K562 (cell line): ENCODE measurements around the gene NAV2. TPM values are rescaled to one million over a fixed set of nuclear protein-coding genes. Genes with fewer than 3 reads are reported as not detected.

Experiments used
- ATAC-seq: fragments of 200-7000 bp; cut with Tn5 transposase; 3 replicates; pipeline ENCODE4 v1.9.1; 2020; ENCODE audit warnings: moderate library complexity
- BruUV-seq: library from RNA; stranded (reverse); fragments of 400-500 nt; replicated peaks from 2 replicates; lab custom pipeline; 2021; lab: Mats Ljungman, UMichigan
- CTCF ChIA-PET: fragments of 300-600 bp; formaldehyde crosslinking; extraction: SDS; loops from one replicate; lab custom pipeline; 2021; ENCODE audit warnings: low intra/inter-chr PET ratio; lab: Yijun Ruan, JAX
- POLR2A ChIA-PET: fragments of 300-600, 350-650 bp; sonication (Branson Sonifier 250); formaldehyde crosslinking; extraction: SDS; loops from one replicate; lab custom pipeline; 2021; ENCODE audit warnings: antibody characterized with exemption, inconsistent platforms; lab: Yijun Ruan, JAX
- DNase-seq, 4 experiments: peaks; one replicate each; pipeline versions ENCODE4 v3.0.0 to v3.0.0-alpha.2; 2011 to 2018; ENCODE audit warnings: low spot score in 3 of 4, mixed read lengths in 3 of 4; ENCODE audit errors: extremely low read depth in 1 of 4
- FAIRE-seq: peaks from 2 replicates; lab custom pipeline; 2011; peaks lifted over from hg19 to GRCh38; lab: Jason Lieb, UNC
- H2AFZ ChIP-seq: 2 replicates; pipeline ENCODE4 v1.6.0; 2011; ENCODE audit warnings: low read depth, low read length, control low read depth, inconsistent platforms
- H3K27ac ChIP-seq: fragments of 200-600 bp; 3 replicates; pipeline ENCODE4 v1.8.0; 2011; ENCODE audit warnings: low read depth, mild to moderate bottlenecking, control low read depth, inconsistent platforms, low read length, moderate library complexity, mixed read lengths; ENCODE audit errors: extremely low read depth
- H3K27me3 ChIP-seq, 2 experiments: fragments of 300-600 bp in 1 of 2; 2 replicates in 1 of 2; 3 replicates in 1 of 2; pipeline versions ENCODE4 v1.6.0 to v1.8.0; 2011; ENCODE audit warnings: inconsistent platforms in 2 of 2, low read length in 2 of 2, mild to moderate bottlenecking in 1 of 2, mixed read lengths in 1 of 2, moderate library complexity in 1 of 2; ENCODE audit not compliant: control insufficient read depth in 2 of 2, insufficient read depth in 2 of 2
- H3K36me3 ChIP-seq: fragments of 300-600 bp; 3 replicates; pipeline ENCODE4 v1.8.0; 2011; ENCODE audit warnings: mild to moderate bottlenecking, low read length, inconsistent platforms; ENCODE audit not compliant: control insufficient read depth, insufficient read depth
- H3K4me1 ChIP-seq, 2 experiments: fragments of 200-600 bp in 1 of 2; replicated peaks in 1 of 2; 2 replicates in 1 of 2; 3 replicates in 1 of 2; pipeline versions ENCODE4 v1.5.1 to v1.8.0; 2011; ENCODE audit warnings: inconsistent platforms in 2 of 2, low read length in 2 of 2, mild to moderate bottlenecking in 1 of 2, mixed read lengths in 1 of 2, moderate library complexity in 1 of 2; ENCODE audit not compliant: control insufficient read depth in 2 of 2, insufficient read depth in 2 of 2
- H3K4me2 ChIP-seq: 2 replicates; pipeline ENCODE4 v1.6.1; 2011; ENCODE audit warnings: low read length, control low read depth, inconsistent platforms, mixed read lengths; ENCODE audit not compliant: insufficient read depth
- H3K4me3 ChIP-seq: fragments of 200-600 bp; sonication (generic), shearing (Covaris generic); 2 replicates; pipeline ENCODE4 v1.5.1; 2016; ENCODE audit warnings: control low read depth, inconsistent platforms
- H3K79me2 ChIP-seq: fragments of 200-600 bp; 3 replicates; pipeline ENCODE4 v1.8.0; 2011; ENCODE audit warnings: low read length, inconsistent platforms; ENCODE audit not compliant: control insufficient read depth, insufficient read depth
- H3K9ac ChIP-seq, 2 experiments: 2 replicates each; pipeline versions ENCODE4 v1.6.0 to v1.6.1; 2011; ENCODE audit warnings: low read depth in 2 of 2, low read length in 2 of 2, control low read depth in 1 of 2, inconsistent platforms in 1 of 2, mild to moderate bottlenecking in 1 of 2, mixed read lengths in 1 of 2; ENCODE audit not compliant: insufficient read depth in 1 of 2
- H3K9me1 ChIP-seq: one replicate; pipeline ENCODE4 v1.6.0; 2011; ENCODE audit warnings: inconsistent platforms, mild to moderate bottlenecking, low read length, moderate library complexity; ENCODE audit not compliant: control insufficient read depth, insufficient read depth
- H3K9me3 ChIP-seq: replicated peaks from 2 replicates; pipeline ENCODE4 v1.5.1; 2011; ENCODE audit warnings: low read depth, low read length, inconsistent platforms; ENCODE audit not compliant: control insufficient read depth, insufficient read depth
- H4K20me1 ChIP-seq: replicated peaks from 2 replicates; pipeline ENCODE4 v1.6.1; 2011; ENCODE audit warnings: low read length, inconsistent platforms, mixed read lengths; ENCODE audit not compliant: control insufficient read depth, insufficient read depth
- ATF3 ChIP-seq, 2 experiments: fragments of 450-650 bp in 1 of 2; sonication (generic) in 1 of 2; formaldehyde crosslinking in 1 of 2; IDR thresholded peaks in 1 of 2; conservative IDR thresholded peaks in 1 of 2; 2 replicates each; pipeline versions ENCODE4 v1.6.1 to v1.8.1; 2016 to 2023; ENCODE audit warnings: mild to moderate bottlenecking in 2 of 2, moderate library complexity in 2 of 2, inconsistent platforms in 1 of 2, missing genetic modification reagents in 1 of 2
- CBFA2T2 ChIP-seq: fragments of 450-650 bp; conservative IDR thresholded peaks from 2 replicates; pipeline ENCODE4 v1.6.1; 2017; ENCODE audit warnings: mild to moderate bottlenecking
- CEBPG ChIP-seq, 3 experiments: fragments of 200-800 bp in 1 of 3; sonication (Bioruptor generic) in 1 of 3; sonication (generic) in 1 of 3; formaldehyde crosslinking in 1 of 3; IDR thresholded peaks in 2 of 3; conservative IDR thresholded peaks in 1 of 3; 2 replicates each; pipeline versions ENCODE4 v1.6.1 to v1.8.0; 2016 to 2022; ENCODE audit warnings: missing compliant biosample characterization in 2 of 3, missing genetic modification characterization in 2 of 3, mild to moderate bottlenecking in 1 of 3, missing genetic modification reagents in 1 of 3
- EP400 ChIP-seq: fragments of 450-650 bp; IDR thresholded peaks from 2 replicates; pipeline ENCODE4 v1.6.1; 2017; ENCODE audit warnings: antibody characterized with exemption, mild to moderate bottlenecking, moderate library complexity
- HDAC8 ChIP-seq: fragments of 450-650 bp; IDR thresholded peaks from 2 replicates; pipeline ENCODE4 v1.6.1; 2016; ENCODE audit warnings: mild to moderate bottlenecking, missing genetic modification characterization, moderate library complexity, missing compliant biosample characterization
- MIER1 ChIP-seq: fragments of 450-650 bp; IDR thresholded peaks from 2 replicates; pipeline ENCODE4 v1.6.1; 2016; ENCODE audit warnings: antibody characterized with exemption, mild to moderate bottlenecking, low read depth
- NR2C2 ChIP-seq, 2 experiments: fragments of 200-800 bp in 1 of 2; sonication (Bioruptor generic) in 1 of 2; sonication (generic) in 1 of 2; formaldehyde crosslinking in 1 of 2; IDR thresholded peaks; 2 replicates each; pipeline versions ENCODE4 v1.6.1 to v1.8.0; 2016 to 2022; ENCODE audit warnings: mild to moderate bottlenecking in 1 of 2, missing compliant biosample characterization in 1 of 2, missing genetic modification characterization in 1 of 2, missing genetic modification reagents in 1 of 2
- PML ChIP-seq: IDR thresholded peaks from 2 replicates; pipeline ENCODE4 v1.6.1; 2012; ENCODE audit warnings: low read length, inconsistent platforms
- ZKSCAN3 ChIP-seq: fragments of 250-450 bp; sonication (Bioruptor Pico); IDR thresholded peaks from 2 replicates; pipeline ENCODE4 v1.4.0; 2020
- ZNF584 ChIP-seq: fragments of 200-800 bp; sonication (Bioruptor generic); IDR thresholded peaks from 2 replicates; pipeline ENCODE4 v1.6.1; 2016; ENCODE audit warnings: low read depth, mild to moderate bottlenecking, missing genetic modification characterization, missing compliant biosample characterization
- WGBS: fragments of 100-300 bp; shearing (Covaris generic); methylation state at CpG from one replicate; pipeline ENCODE4 v1.1.6; 2016; ENCODE audit warnings: low coverage, mixed read lengths; ENCODE audit not compliant: insufficient coverage; ENCODE audit errors: missing lambda C conversion rate; 5-methylcytosine and 5-hydroxymethylcytosine counted together
- in situ Hi-C: fragments of 300-500 bp; cut with MboI; formaldehyde crosslinking; loops from 4 replicates; pipeline ENCODE4 v1.15.0; 2018; ENCODE audit warnings: inconsistent platforms, mixed read lengths
- intact Hi-C: fragments of 100-400 bp; cut with micrococcal nuclease; formaldehyde crosslinking; loops from 2 replicates; pipeline ENCODE4 v1.14.2; 2022
- polyA plus RNA-seq, 8 experiments: library from polyadenylated mRNA; depleted of rRNA in 4 of 8; stranded (reverse) in 5 of 8; unstranded in 3 of 8; fragments of >200 nt; fragmentation: Nextera tagmentation in 2 of 8; fragmentation: Illumina TruSeq in 1 of 8; extraction: Ambion mirVana in 2 of 8; extraction: Trizol in 1 of 8; gene quantifications; 2 replicates each; pipeline versions ENCODE4 v1.2.1 to v1.2.3, GENCODE V29; 2011 to 2014; ENCODE audit warnings: inconsistent platforms in 1 of 8, missing spikeins in 1 of 8
- total RNA-seq, 7 experiments: library from RNA; depleted of rRNA in 6 of 7; stranded (reverse); fragments of >200 nt in 6 of 7; fragmentation: Illumina TruSeq in 2 of 7; extraction: Trizol in 2 of 7; gene quantifications; 2 replicates each; pipeline versions ENCODE4 v1.2.1 to v1.2.3, GENCODE V29; 2011 to 2021; ENCODE audit warnings: low replicate concordance in 1 of 7

NAV2 gene
- total and polyA plus RNA-seq, 9 of the 15 experiments (the other 6 are each of a cell fraction or from before 2014, with no cell fraction given): 0.03 to 0.35 (median 0.05) TPM

- Histone ChIP-seq H3K9me3 (no peaks in the 10 kb centered on the region), H3K27me3 (peaks cover 5 to 10% of the 10 kb centered on the region in 2 experiments; a peak in 3 of 5 replicates), H3K9me1 (no peaks in the 10 kb centered on the region), H3K4me2 (no peak overlapping the region), H3K36me3 (no peaks in the 10 kb centered on the region), H3K4me3 (no peak overlapping the region), H3K27ac (no peak overlapping the region), H4K20me1 (no peaks in the 10 kb centered on the region), H3K4me1 (peaks cover 2 to 3% of the 10 kb centered on the region in 2 experiments; a peak in 2 of 5 replicates), H3K9ac (no peak overlapping the region), H2AFZ (no peak overlapping the region), H3K79me2 (no peaks in the 10 kb centered on the region)
- BruUV-seq: no TSS peak
- ATAC-seq (peak; percentile 26; the same call in 2 of the 3 replicates), DNase-seq (no peak), FAIRE-seq (no peak)
- WGBS: 25% methylated on average over 6 of the region's 6 CpGs
- intact Hi-C loops (no loop called here), in situ Hi-C loops (no loop called here)
- CTCF ChIA-PET: no interaction called here
- POLR2A ChIA-PET: interaction anchor here (0.6 to 1.2 kb wide), 3 partner anchors 9 to 33 kb away, joined by 4 read pairs; no protein-coding TSS in a partner anchor
- TF ChIP-seq HDAC8 (tag) (no peak), MIER1 (no peak), ZKSCAN3 (CRISPR knock-in tag) (no peak), NR2C2 (CRISPR knock-in tag; IDR thresholded peaks at IDR 0.05) (no peak), NR2C2 (tag; IDR thresholded peaks at IDR 0.05) (no peak), ZNF584 (CRISPR knock-in tag) (no peak), CEBPG (CRISPR knock-in tag; IDR thresholded peaks at IDR 0.05) (no peak), CEBPG (tag; conservative IDR thresholded peaks at IDR 0.05 in 1 of 2, IDR thresholded peaks at IDR 0.05 in 1 of 2) (peak; percentile 13 to 59; a peak in 1 of 4 replicates), PML (no peak), EP400 (no peak), CBFA2T2 (no peak), ATF3 (IDR thresholded peaks at IDR 0.05) (peak; percentile 59), ATF3 (CRISPR knock-in tag; conservative IDR thresholded peaks at IDR 0.05) (no peak)
Observed at GRCh38 chr11:20005747-20006146, 293.1 kb downstream of the NAV2 start.
